K562 (cell line): ENCODE measurements around the gene ZFPM1. TPM values are rescaled to one million over a fixed set of nuclear protein-coding genes. Genes with fewer than 3 reads are reported as not detected.
A peak's percentile ranks its signal among the peaks of the same experiment; 100 is the strongest.

ENCODE experiments used
- ATAC-seq: fragments of 200-7000 bp; cut with Tn5 transposase; 3 replicates; pipeline ENCODE4 v1.9.1; 2020; ENCODE audit warnings: moderate library complexity
- BruUV-seq: library from RNA; stranded (reverse); fragments of 400-500 nt; replicated peaks from 2 replicates; lab custom pipeline; 2021; lab: Mats Ljungman, UMichigan
- CTCF ChIA-PET: fragments of 300-600 bp; formaldehyde crosslinking; extraction: SDS; loops from one replicate; lab custom pipeline; 2021; ENCODE audit warnings: low intra/inter-chr PET ratio; lab: Yijun Ruan, JAX
- POLR2A ChIA-PET: fragments of 300-600, 350-650 bp; sonication (Branson Sonifier 250); formaldehyde crosslinking; extraction: SDS; loops from one replicate; lab custom pipeline; 2021; ENCODE audit warnings: antibody characterized with exemption, inconsistent platforms; lab: Yijun Ruan, JAX
- DNase-seq, 4 experiments: peaks; one replicate each; pipeline versions ENCODE4 v3.0.0 to v3.0.0-alpha.2; 2011 to 2018; ENCODE audit warnings: low spot score in 3 of 4, mixed read lengths in 3 of 4; ENCODE audit errors: extremely low read depth in 1 of 4
- FAIRE-seq: peaks from 2 replicates; lab custom pipeline; 2011; peaks lifted over from hg19 to GRCh38; lab: Jason Lieb, UNC
- H2AFZ ChIP-seq: 2 replicates; pipeline ENCODE4 v1.6.0; 2011; ENCODE audit warnings: low read depth, low read length, control low read depth, inconsistent platforms
- H3K27ac ChIP-seq: fragments of 200-600 bp; 3 replicates; pipeline ENCODE4 v1.8.0; 2011; ENCODE audit warnings: low read depth, mild to moderate bottlenecking, control low read depth, inconsistent platforms, low read length, moderate library complexity, mixed read lengths; ENCODE audit errors: extremely low read depth
- H3K27me3 ChIP-seq, 2 experiments: fragments of 300-600 bp in 1 of 2; 2 replicates in 1 of 2; 3 replicates in 1 of 2; pipeline versions ENCODE4 v1.6.0 to v1.8.0; 2011; ENCODE audit warnings: inconsistent platforms in 2 of 2, low read length in 2 of 2, mild to moderate bottlenecking in 1 of 2, mixed read lengths in 1 of 2, moderate library complexity in 1 of 2; ENCODE audit not compliant: control insufficient read depth in 2 of 2, insufficient read depth in 2 of 2
- H3K36me3 ChIP-seq: fragments of 300-600 bp; 3 replicates; pipeline ENCODE4 v1.8.0; 2011; ENCODE audit warnings: mild to moderate bottlenecking, low read length, inconsistent platforms; ENCODE audit not compliant: control insufficient read depth, insufficient read depth
- H3K4me1 ChIP-seq, 2 experiments: fragments of 200-600 bp in 1 of 2; replicated peaks in 1 of 2; 2 replicates in 1 of 2; 3 replicates in 1 of 2; pipeline versions ENCODE4 v1.5.1 to v1.8.0; 2011; ENCODE audit warnings: inconsistent platforms in 2 of 2, low read length in 2 of 2, mild to moderate bottlenecking in 1 of 2, mixed read lengths in 1 of 2, moderate library complexity in 1 of 2; ENCODE audit not compliant: control insufficient read depth in 2 of 2, insufficient read depth in 2 of 2
- H3K4me2 ChIP-seq: 2 replicates; pipeline ENCODE4 v1.6.1; 2011; ENCODE audit warnings: low read length, control low read depth, inconsistent platforms, mixed read lengths; ENCODE audit not compliant: insufficient read depth
- H3K4me3 ChIP-seq: fragments of 200-600 bp; sonication (generic), shearing (Covaris generic); 2 replicates; pipeline ENCODE4 v1.5.1; 2016; ENCODE audit warnings: control low read depth, inconsistent platforms
- H3K79me2 ChIP-seq: fragments of 200-600 bp; 3 replicates; pipeline ENCODE4 v1.8.0; 2011; ENCODE audit warnings: low read length, inconsistent platforms; ENCODE audit not compliant: control insufficient read depth, insufficient read depth
- H3K9ac ChIP-seq, 2 experiments: 2 replicates each; pipeline versions ENCODE4 v1.6.0 to v1.6.1; 2011; ENCODE audit warnings: low read depth in 2 of 2, low read length in 2 of 2, control low read depth in 1 of 2, inconsistent platforms in 1 of 2, mild to moderate bottlenecking in 1 of 2, mixed read lengths in 1 of 2; ENCODE audit not compliant: insufficient read depth in 1 of 2
- H3K9me1 ChIP-seq: one replicate; pipeline ENCODE4 v1.6.0; 2011; ENCODE audit warnings: inconsistent platforms, mild to moderate bottlenecking, low read length, moderate library complexity; ENCODE audit not compliant: control insufficient read depth, insufficient read depth
- H3K9me3 ChIP-seq: replicated peaks from 2 replicates; pipeline ENCODE4 v1.5.1; 2011; ENCODE audit warnings: low read depth, low read length, inconsistent platforms; ENCODE audit not compliant: control insufficient read depth, insufficient read depth
- H4K20me1 ChIP-seq: replicated peaks from 2 replicates; pipeline ENCODE4 v1.6.1; 2011; ENCODE audit warnings: low read length, inconsistent platforms, mixed read lengths; ENCODE audit not compliant: control insufficient read depth, insufficient read depth
- CBFA2T2 ChIP-seq: fragments of 450-650 bp; conservative IDR thresholded peaks from 2 replicates; pipeline ENCODE4 v1.6.1; 2017; ENCODE audit warnings: mild to moderate bottlenecking
- FOXP4 ChIP-seq: sonication (generic); formaldehyde crosslinking; IDR thresholded peaks from 2 replicates; pipeline ENCODE4 v1.8.0; 2022; ENCODE audit warnings: mild to moderate bottlenecking, missing genetic modification reagents, borderline replicate concordance
- MEIS2 ChIP-seq: fragments of 450-650 bp; IDR thresholded peaks from 2 replicates; pipeline ENCODE4 v1.6.1; 2014; ENCODE audit warnings: mild to moderate bottlenecking; ENCODE audit not compliant: partially characterized antibody
- PML ChIP-seq: IDR thresholded peaks from 2 replicates; pipeline ENCODE4 v1.6.1; 2012; ENCODE audit warnings: low read length, inconsistent platforms
- PTTG1 ChIP-seq: fragments of 450-650 bp; IDR thresholded peaks from 2 replicates; pipeline ENCODE4 v1.6.1; 2016; ENCODE audit warnings: low read depth, mild to moderate bottlenecking, missing genetic modification characterization, missing compliant biosample characterization
- RBM17 ChIP-seq: fragments of 200-400 bp; formaldehyde crosslinking; IDR thresholded peaks from 2 replicates; pipeline ENCODE4 v1.6.1; 2017; ENCODE audit warnings: low read depth, mild to moderate bottlenecking, low read length, borderline replicate concordance
- SNAPC5 ChIP-seq: fragments of 250-450 bp; sonication (Bioruptor Pico); IDR thresholded peaks from 2 replicates; pipeline ENCODE4 v1.8.0; 2021; ENCODE audit warnings: moderate library complexity, mild to moderate bottlenecking, inconsistent platforms
- THRAP3 ChIP-seq: fragments of 450-650 bp; IDR thresholded peaks from 2 replicates; pipeline ENCODE4 v1.6.1; 2016; ENCODE audit warnings: mild to moderate bottlenecking, inconsistent platforms, borderline replicate concordance
- TSC22D4 ChIP-seq: fragments of 450-650 bp; IDR thresholded peaks from 2 replicates; pipeline ENCODE4 v1.6.1; 2016; ENCODE audit warnings: missing genetic modification characterization, missing biosample characterization, control low read depth
- ZNF174 ChIP-seq: fragments of 250-450 bp; sonication (Bioruptor Pico); IDR thresholded peaks from 2 replicates; pipeline ENCODE4 v1.4.0; 2020; ENCODE audit warnings: mild to moderate bottlenecking
- ZNF217 ChIP-seq: sonication (generic); formaldehyde crosslinking; IDR thresholded peaks from 2 replicates; pipeline ENCODE4 v1.8.0; 2022; ENCODE audit warnings: mild to moderate bottlenecking, missing genetic modification reagents
- ZNF436 ChIP-seq: fragments of 250-450, 450-650 bp; sonication (Bioruptor Pico); formaldehyde crosslinking; IDR thresholded peaks from 2 replicates; pipeline ENCODE4 v1.7.0; 2020; ENCODE audit warnings: mild to moderate bottlenecking
- ZNF609 ChIP-seq: sonication (generic); formaldehyde crosslinking; IDR thresholded peaks from 2 replicates; pipeline ENCODE4 v1.8.1; 2023; ENCODE audit warnings: missing genetic modification reagents, mild to moderate bottlenecking, borderline replicate concordance
- WGBS: fragments of 100-300 bp; shearing (Covaris generic); methylation state at CpG from one replicate; pipeline ENCODE4 v1.1.6; 2016; ENCODE audit warnings: low coverage, mixed read lengths; ENCODE audit not compliant: insufficient coverage; ENCODE audit errors: missing lambda C conversion rate; 5-methylcytosine and 5-hydroxymethylcytosine counted together
- in situ Hi-C: fragments of 300-500 bp; cut with MboI; formaldehyde crosslinking; loops from 4 replicates; pipeline ENCODE4 v1.15.0; 2018; ENCODE audit warnings: inconsistent platforms, mixed read lengths
- intact Hi-C: fragments of 100-400 bp; cut with micrococcal nuclease; formaldehyde crosslinking; loops from 2 replicates; pipeline ENCODE4 v1.14.2; 2022
- polyA plus RNA-seq, 8 experiments: library from polyadenylated mRNA; depleted of rRNA in 4 of 8; stranded (reverse) in 5 of 8; unstranded in 3 of 8; fragments of >200 nt; fragmentation: Nextera tagmentation in 2 of 8; fragmentation: Illumina TruSeq in 1 of 8; extraction: Ambion mirVana in 2 of 8; extraction: Trizol in 1 of 8; gene quantifications; 2 replicates each; pipeline versions ENCODE4 v1.2.1 to v1.2.3, GENCODE V29; 2011 to 2014; ENCODE audit warnings: inconsistent platforms in 1 of 8, missing spikeins in 1 of 8
- total RNA-seq, 7 experiments: library from RNA; depleted of rRNA in 6 of 7; stranded (reverse); fragments of >200 nt in 6 of 7; fragmentation: Illumina TruSeq in 2 of 7; extraction: Trizol in 2 of 7; gene quantifications; 2 replicates each; pipeline versions ENCODE4 v1.2.1 to v1.2.3, GENCODE V29; 2011 to 2021; ENCODE audit warnings: low replicate concordance in 1 of 7
- TF ChIP-seq, protein P1 (sequence below), 2 experiments: fragments of 450-650 bp; IDR thresholded peaks; 2 replicates each; pipeline ENCODE4 v1.6.1; 2016

Gene ZFPM1
- total and polyA plus RNA-seq, 9 of the 15 experiments (the other 6 are each of a cell fraction or from before 2014, with no cell fraction given), result 0.03 to 35.9 (median 1.4) TPM

GRCh38 chr16:88458039-88458772 is 5.1 kb downstream of the ZFPM1 start:
- no peak for DNase-seq
- Histone ChIP-seq H3K36me3 (peaks cover 38% of the 10 kb centered on the region; the same call in 2 of the 3 replicates), H3K27me3 (no peaks in the 10 kb centered on the region), H2AFZ (no peak overlapping the region), H4K20me1 (peaks cover 63% of the 10 kb centered on the region), H3K9ac (peak overlapping the region in 1 of 2 experiments; percentile 85; a peak in 2 of 4 replicates), H3K79me2 (peaks cover 96% of the 10 kb centered on the region), H3K4me3 (no peak overlapping the region), H3K4me1 (peaks cover 72 to 96% of the 10 kb centered on the region in 2 experiments), H3K9me3 (no peaks in the 10 kb centered on the region), H3K4me2 (no peak overlapping the region), H3K9me1 (peaks cover 8% of the 10 kb centered on the region), H3K27ac (no peak overlapping the region)
- ChIA-PET CTCF (no interaction called here), POLR2A (interaction anchor here (0.6 to 1.1 kb wide), 3 partner anchors 25 to 223 kb away, joined by 3 read pairs; no protein-coding TSS in a partner anchor)
- 84% methylated on average over 16 of the region's 20 CpGs for WGBS
- intact Hi-C loops, result no loop called here
- FAIRE-seq, result no peak
- BruUV-seq, result no TSS peak
- in situ Hi-C loops, result no loop called here
- no peak for ATAC-seq
- TF ChIP-seq ZNF174 (CRISPR knock-in tag) (no peak), ZNF609 (CRISPR knock-in tag) (no peak), MEIS2 (no peak), FOXP4 (CRISPR knock-in tag) (no peak), CBFA2T2 (no peak), TSC22D4 (tag) (no peak), SNAPC5 (CRISPR knock-in tag) (no peak), ZNF436 (CRISPR knock-in tag) (no peak), PML (no peak), ZNF217 (CRISPR knock-in tag) (no peak), RBM17 (no peak), THRAP3 (no peak), PTTG1 (tag) (no peak)
- TF ChIP-seq, protein P1, sequence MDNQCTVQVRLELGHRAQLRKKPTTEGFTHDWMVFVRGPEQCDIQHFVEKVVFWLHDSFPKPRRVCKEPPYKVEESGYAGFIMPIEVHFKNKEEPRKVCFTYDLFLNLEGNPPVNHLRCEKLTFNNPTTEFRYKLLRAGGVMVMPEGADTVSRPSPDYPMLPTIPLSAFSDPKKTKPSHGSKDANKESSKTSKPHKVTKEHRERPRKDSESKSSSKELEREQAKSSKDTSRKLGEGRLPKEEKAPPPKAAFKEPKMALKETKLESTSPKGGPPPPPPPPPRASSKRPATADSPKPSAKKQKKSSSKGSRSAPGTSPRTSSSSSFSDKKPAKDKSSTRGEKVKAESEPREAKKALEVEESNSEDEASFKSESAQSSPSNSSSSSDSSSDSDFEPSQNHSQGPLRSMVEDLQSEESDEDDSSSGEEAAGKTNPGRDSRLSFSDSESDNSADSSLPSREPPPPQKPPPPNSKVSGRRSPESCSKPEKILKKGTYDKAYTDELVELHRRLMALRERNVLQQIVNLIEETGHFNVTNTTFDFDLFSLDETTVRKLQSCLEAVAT (IDR thresholded peaks at IDR 0.05), result no peak
